Measurements from ENCODE around the gene CRYGN.

DNA sequence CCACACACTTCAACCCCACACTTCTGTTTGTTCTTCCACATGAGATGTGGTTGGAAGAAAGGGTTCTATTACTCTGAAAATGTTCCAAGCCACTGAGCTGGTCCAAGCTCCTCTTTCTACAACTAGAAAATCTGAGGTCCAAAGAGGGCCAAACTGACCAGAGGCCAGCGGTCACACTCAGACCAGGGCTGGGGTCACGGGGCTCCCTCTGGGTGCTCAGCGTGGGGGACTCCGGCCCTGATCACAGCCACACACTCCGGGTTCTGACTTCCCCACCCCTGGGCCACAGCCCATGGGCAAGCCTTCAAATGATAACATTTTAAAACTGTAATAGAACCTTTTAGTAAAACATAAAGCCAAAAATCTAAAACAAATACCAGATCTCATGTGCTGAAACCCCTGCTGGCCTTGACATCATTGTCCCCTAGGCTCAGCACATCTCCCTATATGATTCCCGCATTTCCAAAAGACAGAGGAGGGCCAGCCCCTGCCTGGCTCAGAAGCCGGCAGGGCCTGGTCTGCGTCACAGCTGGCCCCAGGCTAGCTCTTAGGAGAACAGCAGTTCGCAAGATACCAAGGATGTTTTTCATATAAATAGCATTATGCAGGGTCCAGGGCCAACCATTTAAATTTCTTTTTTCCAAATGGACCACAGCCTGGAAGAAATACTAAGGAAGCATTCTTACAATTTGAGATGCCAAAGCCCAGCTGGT lies 3.3 kb downstream of the CRYGN start:
- TF ChIP-seq, protein P1, sequence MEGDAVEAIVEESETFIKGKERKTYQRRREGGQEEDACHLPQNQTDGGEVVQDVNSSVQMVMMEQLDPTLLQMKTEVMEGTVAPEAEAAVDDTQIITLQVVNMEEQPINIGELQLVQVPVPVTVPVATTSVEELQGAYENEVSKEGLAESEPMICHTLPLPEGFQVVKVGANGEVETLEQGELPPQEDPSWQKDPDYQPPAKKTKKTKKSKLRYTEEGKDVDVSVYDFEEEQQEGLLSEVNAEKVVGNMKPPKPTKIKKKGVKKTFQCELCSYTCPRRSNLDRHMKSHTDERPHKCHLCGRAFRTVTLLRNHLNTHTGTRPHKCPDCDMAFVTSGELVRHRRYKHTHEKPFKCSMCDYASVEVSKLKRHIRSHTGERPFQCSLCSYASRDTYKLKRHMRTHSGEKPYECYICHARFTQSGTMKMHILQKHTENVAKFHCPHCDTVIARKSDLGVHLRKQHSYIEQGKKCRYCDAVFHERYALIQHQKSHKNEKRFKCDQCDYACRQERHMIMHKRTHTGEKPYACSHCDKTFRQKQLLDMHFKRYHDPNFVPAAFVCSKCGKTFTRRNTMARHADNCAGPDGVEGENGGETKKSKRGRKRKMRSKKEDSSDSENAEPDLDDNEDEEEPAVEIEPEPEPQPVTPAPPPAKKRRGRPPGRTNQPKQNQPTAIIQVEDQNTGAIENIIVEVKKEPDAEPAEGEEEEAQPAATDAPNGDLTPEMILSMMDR (IDR thresholded peaks at IDR 0.05): no peak
- no peak for TF ChIP-seq POLR2A (IDR thresholded peaks at IDR 0.05)
